GM23248 (cell line): ENCODE data around the gene ATP6V0D1. TPM values are rescaled to one million over a fixed set of nuclear protein-coding genes. Genes with fewer than 3 reads are reported as not detected.
A peak's percentile ranks its signal among the peaks of the same experiment; 100 is the strongest.

Experiments used
- DNase-seq: peaks from one replicate; pipeline ENCODE4 v3.0.0-alpha.2; 2015
- H2AFZ ChIP-seq: fragments of 200-600 bp; sonication (generic); 2 replicates; pipeline ENCODE4 v1.6.1; 2016; ENCODE audit warnings: antibody characterized with exemption
- H3F3A ChIP-seq: fragments of 200-600 bp; sonication (generic); 2 replicates; pipeline ENCODE4 v1.6.1; 2016; ENCODE audit warnings: mild to moderate bottlenecking, antibody characterized with exemption, mixed run types; ENCODE audit not compliant: insufficient read depth
- H3K27ac ChIP-seq: fragments of 200-600 bp; sonication (generic); 2 replicates; pipeline ENCODE4 v1.5.1; 2016; ENCODE audit warnings: mild to moderate bottlenecking
- H3K27me3 ChIP-seq: fragments of 200-600 bp; sonication (generic); replicated peaks from 2 replicates; pipeline ENCODE4 v1.6.1; 2016; ENCODE audit warnings: mild to moderate bottlenecking; ENCODE audit not compliant: insufficient read depth
- H3K36me3 ChIP-seq: fragments of 200-600 bp; sonication (generic); 2 replicates; pipeline ENCODE4 v1.6.1; 2016; ENCODE audit warnings: low read depth, mild to moderate bottlenecking
- H3K4me1 ChIP-seq: fragments of 200-600 bp; sonication (generic); 2 replicates; pipeline ENCODE4 v1.6.1; 2016; ENCODE audit warnings: mild to moderate bottlenecking; ENCODE audit not compliant: insufficient read depth
- H3K4me2 ChIP-seq: fragments of 200-600 bp; sonication (generic); one replicate; pipeline ENCODE4 v1.6.1; 2016; ENCODE audit warnings: mild to moderate bottlenecking; ENCODE audit not compliant: unreplicated experiment
- H3K4me3 ChIP-seq: fragments of 200-600 bp; sonication (generic); 2 replicates; pipeline ENCODE4 v1.5.1; 2016; ENCODE audit warnings: mild to moderate bottlenecking
- H3K79me2 ChIP-seq: fragments of 200-600 bp; sonication (generic); 2 replicates; pipeline ENCODE4 v1.6.1; 2016; ENCODE audit warnings: mild to moderate bottlenecking; ENCODE audit not compliant: insufficient read depth
- H3K9ac ChIP-seq: fragments of 200-600 bp; sonication (generic); 2 replicates; pipeline ENCODE4 v1.6.1; 2016; ENCODE audit warnings: mild to moderate bottlenecking
- H3K9me2 ChIP-seq: fragments of 200-600 bp; sonication (generic); 2 replicates; pipeline ENCODE4 v1.6.1; 2016; ENCODE audit warnings: mixed run types, mild to moderate bottlenecking, moderate library complexity; ENCODE audit not compliant: insufficient read depth
- H3K9me3 ChIP-seq: fragments of 200-600 bp; sonication (generic); one replicate; pipeline ENCODE4 v1.6.1; 2017; ENCODE audit warnings: low read depth
- H4K20me1 ChIP-seq: fragments of 200-600 bp; sonication (generic); 2 replicates; pipeline ENCODE4 v1.6.0; 2016; ENCODE audit not compliant: insufficient read depth
- EZH2 ChIP-seq: fragments of 200-600 bp; sonication (generic); IDR thresholded peaks from 2 replicates; pipeline ENCODE4 v1.6.1; 2018; ENCODE audit warnings: antibody characterized with exemption, mild to moderate bottlenecking; ENCODE audit not compliant: insufficient read depth, poor library complexity, severe bottlenecking
- EZH2phosphoT487 ChIP-seq: fragments of 200-600 bp; sonication (generic); IDR thresholded peaks from 2 replicates; pipeline ENCODE4 v1.6.1; 2018; ENCODE audit warnings: antibody characterized with exemption, moderate library complexity, mild to moderate bottlenecking, low read depth; ENCODE audit not compliant: insufficient read depth
- WGBS, 2 experiments: methylation state at CpG; one replicate each; pipeline ENCODE4 v1.1.6; 2015 to 2017; ENCODE audit warnings: low lambda C conversion rate in 2 of 2, low coverage in 1 of 2; ENCODE audit errors: missing lambda C conversion rate in 2 of 2; 5-methylcytosine and 5-hydroxymethylcytosine counted together
- in situ Hi-C: fragments of 300-500 bp; cut with MboI; formaldehyde crosslinking; loops from 2 replicates; pipeline ENCODE4 v1.15.0; 2020
- polyA plus RNA-seq: library from polyadenylated mRNA; unstranded; fragments of >200 nt; fragmentation: Nextera tagmentation; extraction: Ambion mirVana; gene quantifications from 2 replicates; pipeline ENCODE4 v1.2.1, GENCODE V29; 2016
- total RNA-seq: library from RNA; depleted of rRNA; stranded (reverse); fragments of >200 nt; shearing (Covaris generic); gene quantifications from 2 replicates; pipeline ENCODE4 v1.2.3, GENCODE V29; 2014

Gene ATP6V0D1
- total and polyA plus RNA-seq, 2 experiments from 2014 or later, result 135 to 166 TPM

GRCh38 chr16:67521095-67521804 lies 40.3 kb upstream of the ATP6V0D1 start:
- Histone ChIP-seq H3K9ac (peak overlapping the region; percentile 87), H3K4me3 (peak overlapping the region; percentile 79), H3K79me2 (no peaks in the 10 kb centered on the region), H3K4me1 (peaks cover 8% of the 10 kb centered on the region), H3K27ac (peak overlapping the region; percentile 95), H2AFZ (peak overlapping the region; percentile 90), H3K36me3 (no peaks in the 10 kb centered on the region), H4K20me1 (no peaks in the 10 kb centered on the region), H3K27me3 (no peaks in the 10 kb centered on the region), H3K9me3 (no peaks in the 10 kb centered on the region), H3K4me2 (peak overlapping the region; percentile 93), H3F3A (peaks cover 11% of the 10 kb centered on the region; the same call in 1 of the 2 replicates), H3K9me2 (no peaks in the 10 kb centered on the region)
- peak; percentile 97 for DNase-seq
- TF ChIP-seq EZH2phosphoT487 (no peak), EZH2 (no peak)
- in situ Hi-C loops, result no loop called here
- 2% methylated on average over 25 of the region's 25 CpGs for WGBS, 2 experiments

- H3K9me2 ChIP-seq, result no peaks in the 10 kb centered on the region
- in situ Hi-C loops, result no loop called here
- no peaks in the 10 kb centered on the region for H3K79me2 ChIP-seq
- no peak overlapping the region for H3K9ac ChIP-seq
- no peaks in the 10 kb centered on the region for H3K9me3 ChIP-seq
- H4K20me1 ChIP-seq, result no peaks in the 10 kb centered on the region
- H3K27ac ChIP-seq, result no peak overlapping the region
- no peak overlapping the region for H2AFZ ChIP-seq
- H3K4me2 ChIP-seq, result no peak overlapping the region
- no peak for DNase-seq
- no peaks in the 10 kb centered on the region for H3K27me3 ChIP-seq
- WGBS, 2 experiments, result 57 to 58% methylated on average over 4 of the region's 4 CpGs
- TF ChIP-seq EZH2, result no peak
- no peak for TF ChIP-seq EZH2phosphoT487
- H3K36me3 ChIP-seq, result no peaks in the 10 kb centered on the region
- H3K4me3 ChIP-seq, result no peak overlapping the region
- H3F3A ChIP-seq, result peaks cover 18% of the 10 kb centered on the region; the same call in 1 of the 2 replicates
- peaks cover 12% of the 10 kb centered on the region for H3K4me1 ChIP-seq
These were observed 38.3 kb upstream of the ATP6V0D1 start for GRCh38 chr16:67519242-67519641.

GRCh38 chr16:67518676-67519075 lies 37.7 kb upstream of the ATP6V0D1 start:
- in situ Hi-C loops, result no loop called here
- no peaks in the 10 kb centered on the region for H3K36me3 ChIP-seq
- H3F3A ChIP-seq, result peaks cover 18% of the 10 kb centered on the region; the same call in 1 of the 2 replicates
- H3K9me3 ChIP-seq, result no peaks in the 10 kb centered on the region
- H3K79me2 ChIP-seq, result no peaks in the 10 kb centered on the region
- no peak overlapping the region for H3K4me3 ChIP-seq
- no peak for TF ChIP-seq EZH2
- TF ChIP-seq EZH2phosphoT487, result no peak
- no peaks in the 10 kb centered on the region for H3K9me2 ChIP-seq
- no peaks in the 10 kb centered on the region for H3K27me3 ChIP-seq
- no peak for DNase-seq
- H4K20me1 ChIP-seq, result no peaks in the 10 kb centered on the region
- no peak overlapping the region for H3K27ac ChIP-seq
- no peak overlapping the region for H3K9ac ChIP-seq
- peaks cover 12% of the 10 kb centered on the region for H3K4me1 ChIP-seq
- H2AFZ ChIP-seq, result no peak overlapping the region
- no peak overlapping the region for H3K4me2 ChIP-seq
- WGBS, 2 experiments, result 81 to 91% methylated on average over 5 to 8 of the region's 8 CpGs

GRCh38 chr16:67517661-67518423 lies 36.9 kb upstream of the ATP6V0D1 start:
- no peak for DNase-seq
- 63 to 64% methylated on average over 11 of the region's 11 CpGs for WGBS, 2 experiments
- no peak overlapping the region for H3K9ac ChIP-seq
- no peaks in the 10 kb centered on the region for H3K9me2 ChIP-seq
- no peak overlapping the region for H3K4me3 ChIP-seq
- no peak overlapping the region for H3K27ac ChIP-seq
- H3K79me2 ChIP-seq, result no peaks in the 10 kb centered on the region
- no peaks in the 10 kb centered on the region for H4K20me1 ChIP-seq
- in situ Hi-C loops, result no loop called here
- peaks cover 18% of the 10 kb centered on the region; the same call in 1 of the 2 replicates for H3F3A ChIP-seq
- no peak overlapping the region for H3K4me2 ChIP-seq
- H3K4me1 ChIP-seq, result peaks cover 12% of the 10 kb centered on the region
- no peak for TF ChIP-seq EZH2
- TF ChIP-seq EZH2phosphoT487, result no peak
- H3K36me3 ChIP-seq, result no peaks in the 10 kb centered on the region
- no peaks in the 10 kb centered on the region for H3K27me3 ChIP-seq
- H3K9me3 ChIP-seq, result no peaks in the 10 kb centered on the region
- no peak overlapping the region for H2AFZ ChIP-seq
